A549 (cell line): ENCODE data around the gene CCDC33. TPM values are rescaled to one million over a fixed set of nuclear protein-coding genes. Genes with fewer than 3 reads are reported as not detected.

Experiments
- ATAC-seq, 2 experiments: fragments of 200-7000 bp in 1 of 2; fragments of >200 bp in 1 of 2; cut with Nextera tagmentation in 1 of 2; cut with Tn5 transposase in 1 of 2; 3 replicates each; pipeline versions ENCODE4 v1.8.0 to v1.9.1; 2018 to 2020; ENCODE audit warnings: mild to moderate bottlenecking in 1 of 2, moderate library complexity in 1 of 2
- CTCF ChIA-PET: fragments of 300-600 bp; sonication (Branson Sonifier 250); formaldehyde crosslinking; extraction: SDS; loops from one replicate; lab custom pipeline; 2021; ENCODE audit warnings: antibody characterized with exemption, inconsistent platforms; lab: Yijun Ruan, JAX
- POLR2A ChIA-PET: fragments of 350-600 bp; formaldehyde crosslinking; extraction: SDS; loops from one replicate; lab custom pipeline; 2021; ENCODE audit warnings: antibody characterized with exemption, inconsistent platforms; lab: Yijun Ruan, JAX
- DNase-seq, 2 experiments: peaks; one replicate each; pipeline versions ENCODE4 v3.0.0 to v3.0.0-alpha.2; 2011 to 2016; ENCODE audit warnings: low read depth in 1 of 2, low spot score in 1 of 2
- FAIRE-seq: peaks from 2 replicates; lab custom pipeline; 2011; peaks lifted over from hg19 to GRCh38; lab: Jason Lieb, UNC
- H3K27ac ChIP-seq, 2 experiments: fragments of >200 bp; sonication (Bioruptor Twin); formaldehyde crosslinking; 3 replicates each; pipeline ENCODE4 v1.5.1; 2016 to 2017
- H3K4me1 ChIP-seq: fragments of >200 bp; sonication (Bioruptor Twin); formaldehyde crosslinking; 3 replicates; pipeline ENCODE4 v1.6.1; 2016
- H3K4me2 ChIP-seq: fragments of >200 bp; sonication (Bioruptor Twin); formaldehyde crosslinking; 3 replicates; pipeline ENCODE4 v1.6.1; 2016
- H3K4me3 ChIP-seq: fragments of >200 bp; sonication (Bioruptor Twin); formaldehyde crosslinking; 3 replicates; pipeline ENCODE4 v1.5.1; 2016
- H3K9me3 ChIP-seq: fragments of >200 bp; sonication (Bioruptor Twin); formaldehyde crosslinking; 3 replicates; pipeline ENCODE4 v1.6.1; 2016
- CHD4 ChIP-seq: fragments of 200-600 bp; sonication (generic); IDR thresholded peaks from 2 replicates; pipeline ENCODE4 v1.6.1; 2016; ENCODE audit warnings: antibody characterized with exemption, mild to moderate bottlenecking, borderline replicate concordance
- E2F6 ChIP-seq: IDR thresholded peaks from 2 replicates; pipeline ENCODE4 v1.6.1; 2012; ENCODE audit warnings: low read depth, borderline replicate concordance
- ELK1 ChIP-seq: fragments of 150-350 bp; IDR thresholded peaks from 2 replicates; pipeline ENCODE4 v1.6.1; 2014; ENCODE audit warnings: low read depth, mild to moderate bottlenecking, low read length
- FOSB ChIP-seq: fragments of 250-450 bp; sonication (Bioruptor Pico); IDR thresholded peaks from 2 replicates; pipeline ENCODE4 v1.5.0; 2020; ENCODE audit warnings: mild to moderate bottlenecking, moderate library complexity
- FOSL2 ChIP-seq, 2 experiments: fragments of 450-650 bp in 1 of 2; fragments of >200 bp in 1 of 2; sonication (Bioruptor Twin) in 1 of 2; formaldehyde crosslinking; IDR thresholded peaks; 2 replicates each; pipeline versions ENCODE4 v1.5.0 to v1.6.1; 2016 to 2020; ENCODE audit warnings: mild to moderate bottlenecking in 1 of 2, moderate library complexity in 1 of 2
- HDAC2 ChIP-seq: fragments of 200-600 bp; sonication (generic); IDR thresholded peaks from 2 replicates; pipeline ENCODE4 v1.6.1; 2016
- HEYL ChIP-seq: fragments of 250-450 bp; sonication (Bioruptor Pico); IDR thresholded peaks from 2 replicates; pipeline ENCODE4 v1.8.0; 2021; ENCODE audit warnings: mild to moderate bottlenecking, moderate library complexity
- HMGXB4 ChIP-seq: fragments of 250-450 bp; sonication (Bioruptor Pico); IDR thresholded peaks from 2 replicates; pipeline ENCODE4 v1.5.0; 2021; ENCODE audit warnings: mild to moderate bottlenecking, moderate library complexity, borderline replicate concordance
- NPAS2 ChIP-seq: fragments of 250-450 bp; sonication (Bioruptor Pico); IDR thresholded peaks from 2 replicates; pipeline ENCODE4 v1.8.0; 2022; ENCODE audit warnings: mild to moderate bottlenecking, moderate library complexity, borderline replicate concordance
- PHF8 ChIP-seq: fragments of 200-600 bp; sonication (generic); IDR thresholded peaks from 2 replicates; pipeline ENCODE4 v1.6.1; 2016; ENCODE audit warnings: low read depth, mild to moderate bottlenecking, antibody characterized with exemption, moderate library complexity, borderline replicate concordance
- POLR2AphosphoS2 ChIP-seq: conservative IDR thresholded peaks from 2 replicates; pipeline ENCODE4 v1.6.1; 2012; ENCODE audit warnings: low read length, improper control_type of control experiment, inconsistent platforms
- RAD21 ChIP-seq, 2 experiments: fragments of >200 bp in 1 of 2; sonication (Bioruptor Twin) in 1 of 2; formaldehyde crosslinking in 1 of 2; IDR thresholded peaks in 1 of 2; conservative IDR thresholded peaks in 1 of 2; 2 replicates in 1 of 2; 3 replicates in 1 of 2; pipeline ENCODE4 v1.6.1; 2012 to 2018; ENCODE audit warnings: inconsistent platforms in 1 of 2
- RARB ChIP-seq: fragments of 250-450 bp; sonication (Bioruptor Pico); IDR thresholded peaks from 2 replicates; pipeline ENCODE4 v1.8.0; 2021; ENCODE audit warnings: mild to moderate bottlenecking, moderate library complexity
- REST ChIP-seq: fragments of 200-600 bp; sonication (generic); IDR thresholded peaks from 2 replicates; pipeline ENCODE4 v1.6.1; 2016; ENCODE audit warnings: antibody characterized with exemption, mild to moderate bottlenecking, moderate library complexity
- RNF2 ChIP-seq: fragments of 200-600 bp; sonication (generic); IDR thresholded peaks from 2 replicates; pipeline ENCODE4 v1.6.1; 2016; ENCODE audit warnings: low read depth, mild to moderate bottlenecking, antibody characterized with exemption, moderate library complexity, borderline replicate concordance
- SREBF2 ChIP-seq: fragments of 450-650 bp; IDR thresholded peaks from 2 replicates; pipeline ENCODE4 v1.6.1; 2014; ENCODE audit warnings: mild to moderate bottlenecking, moderate library complexity
- TP53 ChIP-seq: fragments of 250-450 bp; sonication (Bioruptor Pico); IDR thresholded peaks from 2 replicates; pipeline ENCODE4 v1.5.0; 2021; ENCODE audit warnings: mild to moderate bottlenecking, moderate library complexity
- ZSCAN20 ChIP-seq: fragments of 250-450 bp; sonication (Bioruptor Pico); IDR thresholded peaks from 2 replicates; pipeline ENCODE4 v1.8.0; 2022; ENCODE audit warnings: mild to moderate bottlenecking, moderate library complexity
- WGBS: methylation state at CpG from one replicate; pipeline ENCODE4 v1.1.6; 2017; ENCODE audit errors: missing lambda C conversion rate; 5-methylcytosine and 5-hydroxymethylcytosine counted together
- polyA plus RNA-seq, 4 experiments: library from polyadenylated mRNA; depleted of rRNA in 3 of 4; stranded (reverse); fragments of >200 nt; fragmentation: RNase III in 1 of 4; extraction: RNeasy Plus Mini Kit Qiagen cat#74134 plus additional on column Dnase treatment in 1 of 4; gene quantifications; 2 replicates in 3 of 4; 3 replicates in 1 of 4; pipeline ENCODE4 v1.2.3, GENCODE V29; 2011 to 2017

Gene CCDC33
- polyA plus RNA-seq, 2 of the 4 experiments (the other 2 are of a cell fraction) = 5.9 to 9.2 TPM

- POLR2A ChIA-PET = no interaction called here
- WGBS = 100% methylated on average over 1 of the region's 2 CpGs
- FAIRE-seq (no peak), ATAC-seq (no peak), DNase-seq (no peak)
- no peak overlapping the region for H3K27ac ChIP-seq
- no peak overlapping the region for H3K4me2 ChIP-seq
- CTCF ChIA-PET = interaction anchor here (0.6 to 2.2 kb wide), 3 partner anchors 12 to 116 kb away, joined by 3 to 8 read pairs (median 5); no protein-coding TSS in a partner anchor
- H3K4me3 ChIP-seq = no peak overlapping the region
- TF ChIP-seq HMGXB4 (CRISPR knock-in tag) (no peak), ZSCAN20 (CRISPR knock-in tag) (no peak), PHF8 (no peak)
- H3K9me3 ChIP-seq = no peaks in the 10 kb centered on the region
- no peaks in the 10 kb centered on the region for H3K4me1 ChIP-seq
These were observed 26.0 kb downstream of the CCDC33 start for GRCh38 chr15:74262151-74262550.

GRCh38 chr15:74262625-74263024 lies 26.5 kb downstream of the CCDC33 start:
- Histone ChIP-seq H3K27ac (no peak overlapping the region), H3K9me3 (no peaks in the 10 kb centered on the region), H3K4me1 (no peaks in the 10 kb centered on the region), H3K4me2 (no peak overlapping the region), H3K4me3 (no peak overlapping the region)
- TF ChIP-seq HEYL (CRISPR knock-in tag) (no peak), NPAS2 (no peak), ELK1 (no peak), CHD4 (no peak), TP53 (CRISPR knock-in tag) (no peak), RNF2 (no peak), RARB (CRISPR knock-in tag) (no peak), REST (no peak), SREBF2 (no peak), POLR2AphosphoS2 (no peak), HDAC2 (no peak), RAD21 (conservative IDR thresholded peaks at IDR 0.05 in 1 of 2, IDR thresholded peaks at IDR 0.05 in 1 of 2) (no peak), FOSL2 (IDR thresholded peaks at IDR 0.05) (no peak), FOSL2 (CRISPR knock-in tag; IDR thresholded peaks at IDR 0.05) (no peak), FOSB (no peak), HMGXB4 (CRISPR knock-in tag) (no peak), E2F6 (no peak)
- DNase-seq (no peak), FAIRE-seq (no peak), ATAC-seq (no peak)
- WGBS = 53% methylated on average over 5 of the region's 5 CpGs
- ChIA-PET CTCF (interaction anchor here (0.7 to 2.2 kb wide), 2 partner anchors 12 to 45 kb away, joined by 3 to 8 read pairs; no protein-coding TSS in a partner anchor), POLR2A (no interaction called here)
